Lung (tissue), 12 donors: ENCODE measurements around the gene ELF1. TPM values are rescaled to one million over a fixed set of nuclear protein-coding genes. Genes with fewer than 3 reads are reported as not detected.

Experiments used
- ATAC-seq: fragments of 200-7000 bp; cut with Tn5 transposase; one replicate; pipeline ENCODE4 v1.9.1; 2020; ENCODE audit warnings: moderate number of reproducible peaks; ENCODE audit not compliant: insufficient read depth, low FRiP score
- DNase-seq, 3 donors: peaks; one replicate each; pipeline ENCODE4 v3.0.0-alpha.2; 2013 to 2017
- H3K27ac ChIP-seq, 2 donors: one replicate each; pipeline ENCODE4 v1.5.1; 2013; ENCODE audit warnings: mild to moderate bottlenecking in 2 of 2, moderate library complexity in 2 of 2, control low read depth in 1 of 2, inconsistent platforms in 1 of 2, low read depth in 1 of 2, low read length in 1 of 2
- H3K27me3 ChIP-seq, 3 donors: one replicate each; pipeline ENCODE4 v1.5.1; 2013; ENCODE audit warnings: low read length in 2 of 3; ENCODE audit not compliant: control insufficient read depth in 3 of 3, insufficient read depth in 3 of 3
- H3K36me3 ChIP-seq, 4 donors: one replicate each; pipeline ENCODE4 v1.5.1; 2013; ENCODE audit warnings: low read length in 4 of 4, mild to moderate bottlenecking in 1 of 4, moderate library complexity in 1 of 4; ENCODE audit not compliant: control insufficient read depth in 4 of 4, insufficient read depth in 4 of 4
- H3K4me1 ChIP-seq, 5 donors: one replicate each; pipeline ENCODE4 v1.5.1; 2013; ENCODE audit warnings: low read length in 5 of 5, mild to moderate bottlenecking in 2 of 5, moderate library complexity in 1 of 5; ENCODE audit not compliant: control insufficient read depth in 5 of 5, insufficient read depth in 5 of 5
- H3K4me3 ChIP-seq: one replicate; pipeline ENCODE4 v1.5.1; 2013; ENCODE audit warnings: mild to moderate bottlenecking, control low read depth, moderate library complexity
- H3K9ac ChIP-seq, 2 donors: one replicate each; pipeline ENCODE4 v1.5.1; 2013; ENCODE audit warnings: low read length in 2 of 2, control low read depth in 1 of 2; ENCODE audit not compliant: insufficient read depth in 1 of 2
- H3K9me3 ChIP-seq, 4 donors: one replicate each; pipeline ENCODE4 v1.5.1; 2013; ENCODE audit warnings: low read length in 3 of 4, mild to moderate bottlenecking in 1 of 4, moderate library complexity in 1 of 4; ENCODE audit not compliant: control insufficient read depth in 4 of 4, insufficient read depth in 3 of 4
- CTCF ChIP-seq: IDR thresholded peaks from 2 replicates; pipeline ENCODE4 v1.5.1; 2012; ENCODE audit warnings: mild to moderate bottlenecking; ENCODE audit errors: control extremely low read depth, extremely low read depth
- WGBS, 2 donors: extraction: QIAGEN DNeasy Blood & Tissue Kit; methylation state at CpG; one replicate each; pipeline ENCODE4 v1.1.7; 2013; 5-methylcytosine and 5-hydroxymethylcytosine counted together
- polyA plus RNA-seq, 2 donors: library from polyadenylated mRNA; stranded (reverse); fragments of 200-250 nt; gene quantifications; one replicate each; pipeline ENCODE4 v1.2.1, GENCODE V29; 2013
- total RNA-seq, 2 donors: library from RNA; depleted of rRNA in 1 of 2; stranded (reverse); fragments of >200 nt in 1 of 2; gene quantifications; one replicate each; pipeline ENCODE4 v1.2.1, GENCODE V29; 2014 to 2021
- donor health status: control.
- donor health status: control.
- donor health status: Bipolar disorder and iron deficiency.
- donor health status: healthy.
- donor health status: DM: yes; HTN: yes; CAD: no.

The ELF1 gene
- total and polyA plus RNA-seq, 4 donors, result 10.8 to 107 (median 63.6) TPM

- no peaks in the 10 kb centered on the region for H3K9me3 ChIP-seq
- peaks cover 0 to 11% (median 8%) of the 10 kb centered on the region in 5 donors for H3K4me1 ChIP-seq
- peaks cover 0 to 2% (median 0%) of the 10 kb centered on the region in 4 donors for H3K36me3 ChIP-seq
- ATAC-seq (no peak), DNase-seq (no peak)
- H3K27ac ChIP-seq, result no peak overlapping the region
- H3K27me3 ChIP-seq, result no peaks in the 10 kb centered on the region
- no peak overlapping the region for H3K9ac ChIP-seq
- H3K4me3 ChIP-seq, result no peak overlapping the region
- WGBS, 2 donors, result 62 to 82% methylated on average over 5 of the region's 5 CpGs
- no peak for TF ChIP-seq CTCF
Observed at GRCh38 chr13:41001695-41002094, 17.4 kb downstream of the ELF1 start.

- no peaks in the 10 kb centered on the region for H3K9me3 ChIP-seq
- H3K27ac ChIP-seq, result no peak overlapping the region
- no peaks in the 10 kb centered on the region for H3K27me3 ChIP-seq
- H3K4me3 ChIP-seq, result no peak overlapping the region
- WGBS, 2 donors, result 39 to 63% methylated on average over 3 of the region's 3 CpGs
- no peak overlapping the region for H3K9ac ChIP-seq
- DNase-seq, result no peak
- no peak for TF ChIP-seq CTCF
- H3K36me3 ChIP-seq, result peaks cover 0 to 2% (median 0%) of the 10 kb centered on the region in 4 donors
- ATAC-seq, result no peak
- peaks cover 0 to 16% (median 4%) of the 10 kb centered on the region in 5 donors for H3K4me1 ChIP-seq
Observed at GRCh38 chr13:40999416-40999815, 19.7 kb downstream of the ELF1 start.

GRCh38 chr13:40996426-40997092 lies 22.6 kb downstream of the ELF1 start:
- WGBS, 2 donors, result 57 to 80% methylated on average over 5 of the region's 5 CpGs
- no peaks in the 10 kb centered on the region for H3K27me3 ChIP-seq
- H3K4me1 ChIP-seq, result peaks cover under 1 to 12% (median 4%) of the 10 kb centered on the region in 5 donors
- DNase-seq, result no peak
- peaks cover 0 to 4% (median 0%) of the 10 kb centered on the region in 4 donors for H3K36me3 ChIP-seq
- no peaks in the 10 kb centered on the region for H3K9me3 ChIP-seq
- TF ChIP-seq CTCF, result no peak
- no peak overlapping the region for H3K27ac ChIP-seq
- no peak overlapping the region for H3K4me3 ChIP-seq
- no peak overlapping the region for H3K9ac ChIP-seq
- no peak for ATAC-seq

- no peak overlapping the region for H3K4me3 ChIP-seq
- H3K27ac ChIP-seq, result no peak overlapping the region
- no peak for DNase-seq
- H3K27me3 ChIP-seq, result no peaks in the 10 kb centered on the region
- H3K4me1 ChIP-seq, result peaks cover 0 to 12% (median 4%) of the 10 kb centered on the region in 5 donors
- no peak overlapping the region for H3K9ac ChIP-seq
- no peaks in the 10 kb centered on the region for H3K9me3 ChIP-seq
- H3K36me3 ChIP-seq, result peaks cover 0 to 4% (median 0%) of the 10 kb centered on the region in 4 donors
- no peak for TF ChIP-seq CTCF
- no peak for ATAC-seq
Observed at GRCh38 chr13:40995997-40996396, 23.1 kb downstream of the ELF1 start.
